Bronchial epithelial cell (primary cell): ENCODE measurements around the gene DERL3. TPM values are rescaled to one million over a fixed set of nuclear protein-coding genes. Genes with fewer than 3 reads are reported as not detected.

Source experiments
- DNase-seq: peaks from one replicate; pipeline ENCODE4 v3.0.0-alpha.2; 2010; ENCODE audit warnings: low read depth
- FAIRE-seq: peaks from 2 replicates; lab custom pipeline; 2011; peaks lifted over from hg19 to GRCh38; lab: Jason Lieb, UNC
- H3K27me3 ChIP-seq: 2 replicates; pipeline ENCODE4 v1.5.1; 2011; ENCODE audit warnings: low read length; ENCODE audit not compliant: control insufficient read depth, insufficient read depth
- H3K36me3 ChIP-seq: 2 replicates; pipeline ENCODE4 v1.5.1; 2011; ENCODE audit warnings: low read length; ENCODE audit not compliant: control insufficient read depth, insufficient read depth
- H3K4me3 ChIP-seq: 2 replicates; pipeline ENCODE4 v1.5.1; 2011; ENCODE audit warnings: mild to moderate bottlenecking, low read depth, low read length, control low read depth
- CTCF ChIP-seq: IDR thresholded peaks from 2 replicates; pipeline ENCODE4 v1.5.1; 2011; ENCODE audit warnings: mild to moderate bottlenecking, moderate library complexity, low read length, control low read depth, inconsistent platforms; ENCODE audit not compliant: insufficient read depth, severe bottlenecking
- total RNA-seq: library from RNA; depleted of rRNA; stranded (reverse); fragments of >200 nt; gene quantifications from 2 replicates; pipeline ENCODE4 v1.2.1, GENCODE V29; 2014

DERL3 gene
- total RNA-seq, 1 donor from 2014 or later, result 0.26 TPM

GRCh38 chr22:23831781-23832180 is 7.0 kb downstream of the DERL3 start:
- no peak for FAIRE-seq
- no peak for DNase-seq
- peaks cover 34% of the 10 kb centered on the region for H3K36me3 ChIP-seq
- no peaks in the 10 kb centered on the region for H3K27me3 ChIP-seq
- H3K4me3 ChIP-seq, result no peak overlapping the region
- no peak for TF ChIP-seq CTCF

GRCh38 chr22:23831261-23831660 is 7.5 kb downstream of the DERL3 start:
- H3K27me3 ChIP-seq, result no peaks in the 10 kb centered on the region

GRCh38 chr22:23829845-23830372 is 8.9 kb downstream of the DERL3 start:
- Histone ChIP-seq H3K36me3 (peaks cover 40% of the 10 kb centered on the region), H3K27me3 (no peaks in the 10 kb centered on the region), H3K4me3 (no peak overlapping the region)
- FAIRE-seq (no peak), DNase-seq (no peak)
- TF ChIP-seq CTCF, result no peak

More at GRCh38 chr22:23831261-23831660, 7.5 kb downstream of the DERL3 start:
- peaks cover 36% of the 10 kb centered on the region for H3K36me3 ChIP-seq
- FAIRE-seq (no peak), DNase-seq (no peak)
- no peak overlapping the region for H3K4me3 ChIP-seq
- TF ChIP-seq CTCF, result no peak

GRCh38 chr22:23828800-23829680 is 9.8 kb downstream of the DERL3 start:
- H3K36me3 ChIP-seq, result peaks cover 38% of the 10 kb centered on the region
- no peak for DNase-seq
- no peaks in the 10 kb centered on the region for H3K27me3 ChIP-seq
- TF ChIP-seq CTCF, result no peak
- no peak for FAIRE-seq
- H3K4me3 ChIP-seq, result no peak overlapping the region

- TF ChIP-seq CTCF, result no peak
- DNase-seq (no peak), FAIRE-seq (no peak)
- Histone ChIP-seq H3K36me3 (peaks cover 40% of the 10 kb centered on the region), H3K27me3 (no peaks in the 10 kb centered on the region), H3K4me3 (no peak overlapping the region)
Measured at GRCh38 chr22:23827351-23827995, 11.3 kb downstream of the DERL3 start.
